Sigmoid colon (tissue), 4 donors: ENCODE measurements around the gene SPTBN5.

Experiments used
- POLR2A ChIP-seq, 2 donors: fragments of 450-650 bp; IDR thresholded peaks; one replicate each; pipeline ENCODE4 v1.6.1; 2016; ENCODE audit warnings: antibody characterized with exemption in 2 of 2, mild to moderate bottlenecking in 2 of 2, moderate library complexity in 2 of 2
- POLR2AphosphoS5 ChIP-seq, 4 donors: sonication (generic); formaldehyde crosslinking; IDR thresholded peaks; one replicate each; pipeline ENCODE4 v1.6.1; 2017; ENCODE audit warnings: antibody characterized with exemption in 4 of 4
- TF ChIP-seq, protein P1 (sequence below), 4 experiments: fragments of 450-650 bp in 3 of 4; fragments of 200-600 bp in 1 of 4; IDR thresholded peaks; one replicate each; pipeline ENCODE4 v1.5.1; 2016 to 2019; ENCODE audit warnings: antibody characterized with exemption in 4 of 4, mild to moderate bottlenecking in 3 of 4, moderate library complexity in 2 of 4

GRCh38 chr15:41885841-41886240, 8.0 kb downstream of the SPTBN5 start:
- TF ChIP-seq, protein P1, sequence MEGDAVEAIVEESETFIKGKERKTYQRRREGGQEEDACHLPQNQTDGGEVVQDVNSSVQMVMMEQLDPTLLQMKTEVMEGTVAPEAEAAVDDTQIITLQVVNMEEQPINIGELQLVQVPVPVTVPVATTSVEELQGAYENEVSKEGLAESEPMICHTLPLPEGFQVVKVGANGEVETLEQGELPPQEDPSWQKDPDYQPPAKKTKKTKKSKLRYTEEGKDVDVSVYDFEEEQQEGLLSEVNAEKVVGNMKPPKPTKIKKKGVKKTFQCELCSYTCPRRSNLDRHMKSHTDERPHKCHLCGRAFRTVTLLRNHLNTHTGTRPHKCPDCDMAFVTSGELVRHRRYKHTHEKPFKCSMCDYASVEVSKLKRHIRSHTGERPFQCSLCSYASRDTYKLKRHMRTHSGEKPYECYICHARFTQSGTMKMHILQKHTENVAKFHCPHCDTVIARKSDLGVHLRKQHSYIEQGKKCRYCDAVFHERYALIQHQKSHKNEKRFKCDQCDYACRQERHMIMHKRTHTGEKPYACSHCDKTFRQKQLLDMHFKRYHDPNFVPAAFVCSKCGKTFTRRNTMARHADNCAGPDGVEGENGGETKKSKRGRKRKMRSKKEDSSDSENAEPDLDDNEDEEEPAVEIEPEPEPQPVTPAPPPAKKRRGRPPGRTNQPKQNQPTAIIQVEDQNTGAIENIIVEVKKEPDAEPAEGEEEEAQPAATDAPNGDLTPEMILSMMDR (IDR thresholded peaks at IDR 0.05) = no peak
- TF ChIP-seq POLR2A (IDR thresholded peaks at IDR 0.05) (no peak), POLR2AphosphoS5 (IDR thresholded peaks at IDR 0.05) (no peak)
